ENCODE measurements around the gene CTBP2.
"Not testable (repeated sequence)": the region's sequence is repeated elsewhere in the genome, so short reads cannot be mapped to it uniquely, and the experiment has no call there.

The CTBP2 gene

DNA sequence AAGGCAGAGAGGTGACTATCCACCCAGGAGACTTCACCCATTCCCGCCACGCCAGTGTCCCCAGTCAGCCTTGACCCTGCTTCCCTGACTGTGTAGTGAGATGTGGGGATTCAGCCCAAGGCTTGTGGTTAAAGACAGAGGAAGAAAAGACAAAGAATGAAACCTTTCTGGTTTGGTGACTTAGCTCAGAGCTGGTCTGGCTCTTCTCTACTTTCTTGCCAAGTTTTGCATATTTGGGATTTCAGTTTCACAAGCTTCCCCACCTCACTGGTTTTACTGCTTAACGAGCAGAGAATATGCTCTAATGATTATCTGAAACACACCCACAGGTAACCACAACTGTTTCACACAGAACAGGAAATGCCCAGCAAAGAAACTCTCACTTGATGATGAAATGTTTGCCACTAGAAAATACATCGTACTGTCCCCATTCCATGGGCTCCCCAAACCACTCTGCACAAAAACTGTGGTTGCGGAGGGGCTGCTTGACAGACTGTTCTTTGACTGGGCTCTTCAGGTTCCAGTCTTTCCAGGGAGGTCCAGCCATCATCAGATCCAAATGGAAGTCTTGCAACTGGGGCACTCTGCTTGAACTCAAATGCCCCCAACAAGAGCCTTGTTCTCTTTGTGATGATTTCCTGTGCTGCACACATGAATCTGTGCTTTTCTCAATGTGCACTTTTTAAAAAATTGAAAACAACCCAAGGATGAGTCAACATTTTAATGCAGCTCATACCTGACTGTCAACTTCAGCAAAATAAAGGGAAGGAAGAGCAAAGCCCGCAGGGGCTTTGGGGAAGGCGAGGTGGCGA, 95.5 kb downstream of the CTBP2 start:
- DNase-seq (ENCODE audit: low spot score): no peak

- DNase-seq (ENCODE audit: low spot score): no peak
Measured at GRCh38 chr10:125063256-125063925, 97.0 kb downstream of the CTBP2 start.

DNA sequence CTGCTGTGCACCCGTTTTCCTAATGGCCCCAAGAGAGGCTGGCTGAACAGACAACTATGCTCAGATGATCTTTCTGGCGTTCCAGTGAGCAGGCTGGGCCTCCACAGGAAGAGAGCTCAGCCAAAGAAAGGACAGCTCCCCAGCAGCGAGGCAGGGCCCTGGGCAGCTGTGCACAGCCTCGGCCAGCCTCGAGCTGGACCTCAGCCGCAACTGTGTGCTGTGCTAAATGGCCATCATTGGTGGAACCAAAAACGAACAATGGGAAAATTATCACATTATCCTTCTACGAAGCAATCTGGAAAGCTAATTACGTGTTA, 97.5 kb downstream of the CTBP2 start:
- DNase-seq (ENCODE audit: low spot score): no peak

GRCh38 chr10:125062227-125062913, 98.0 kb downstream of the CTBP2 start:
- no peak for DNase-seq (ENCODE audit: low spot score)

GRCh38 chr10:125061557-125062226, 98.7 kb downstream of the CTBP2 start:
- DNase-seq (ENCODE audit: low spot score): no peak

GRCh38 chr10:125060826-125061556, 99.4 kb downstream of the CTBP2 start:
- DNase-seq (ENCODE audit: low spot score): peak; percentile 26

- DNase-seq (ENCODE audit: low spot score): no peak
Measured at GRCh38 chr10:125060482-125060825, 99.9 kb downstream of the CTBP2 start.

- DNase-seq (ENCODE audit: low spot score): no peak
Measured at GRCh38 chr10:125060026-125060425, 100.3 kb downstream of the CTBP2 start.

- not testable (repeated sequence) for DNase-seq (ENCODE audit: low spot score)
Measured at GRCh38 chr10:125059348-125059747, 101.0 kb downstream of the CTBP2 start.

DNA sequence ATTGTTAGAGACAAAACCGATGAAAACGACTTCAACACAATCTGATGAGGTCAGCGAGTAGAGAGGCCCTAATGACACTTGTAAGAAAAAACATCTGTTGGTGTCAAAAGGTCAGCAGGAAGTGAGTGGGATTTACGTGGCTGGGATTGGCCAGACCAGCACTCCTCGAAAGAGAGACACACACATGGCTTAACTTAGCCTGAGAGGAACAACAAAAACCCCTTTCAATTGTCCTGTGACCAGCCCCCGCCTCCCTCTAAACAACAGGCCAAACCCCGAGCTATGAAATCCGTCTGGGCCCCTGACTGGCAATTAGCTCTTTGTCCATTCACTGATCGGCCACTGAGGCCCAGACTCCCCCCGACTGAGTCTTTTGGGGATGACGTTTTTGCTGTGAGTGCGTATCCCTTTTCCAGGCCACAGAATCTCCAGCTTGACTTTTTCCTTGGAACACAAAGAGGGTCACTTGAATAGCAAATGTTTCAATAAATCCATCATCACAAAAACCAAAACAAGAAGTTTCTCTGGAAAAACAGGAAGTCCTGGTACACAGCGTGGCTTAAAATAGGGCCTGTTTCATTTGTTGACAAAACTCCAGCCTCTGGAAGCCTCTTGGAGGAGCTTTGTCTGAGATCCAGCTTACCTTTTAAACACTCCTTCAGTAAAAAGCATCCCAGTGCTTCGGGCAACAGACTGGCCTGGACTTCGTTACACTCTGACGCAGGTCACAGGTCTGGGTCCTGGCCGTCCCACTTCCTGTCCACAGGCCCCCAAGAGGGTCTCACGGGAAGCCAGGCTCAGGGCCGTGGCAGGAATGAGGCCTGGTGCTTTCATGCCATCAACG, 103.0 kb downstream of the CTBP2 start:
- DNase-seq (ENCODE audit: low spot score): peak; percentile 55

DNA sequence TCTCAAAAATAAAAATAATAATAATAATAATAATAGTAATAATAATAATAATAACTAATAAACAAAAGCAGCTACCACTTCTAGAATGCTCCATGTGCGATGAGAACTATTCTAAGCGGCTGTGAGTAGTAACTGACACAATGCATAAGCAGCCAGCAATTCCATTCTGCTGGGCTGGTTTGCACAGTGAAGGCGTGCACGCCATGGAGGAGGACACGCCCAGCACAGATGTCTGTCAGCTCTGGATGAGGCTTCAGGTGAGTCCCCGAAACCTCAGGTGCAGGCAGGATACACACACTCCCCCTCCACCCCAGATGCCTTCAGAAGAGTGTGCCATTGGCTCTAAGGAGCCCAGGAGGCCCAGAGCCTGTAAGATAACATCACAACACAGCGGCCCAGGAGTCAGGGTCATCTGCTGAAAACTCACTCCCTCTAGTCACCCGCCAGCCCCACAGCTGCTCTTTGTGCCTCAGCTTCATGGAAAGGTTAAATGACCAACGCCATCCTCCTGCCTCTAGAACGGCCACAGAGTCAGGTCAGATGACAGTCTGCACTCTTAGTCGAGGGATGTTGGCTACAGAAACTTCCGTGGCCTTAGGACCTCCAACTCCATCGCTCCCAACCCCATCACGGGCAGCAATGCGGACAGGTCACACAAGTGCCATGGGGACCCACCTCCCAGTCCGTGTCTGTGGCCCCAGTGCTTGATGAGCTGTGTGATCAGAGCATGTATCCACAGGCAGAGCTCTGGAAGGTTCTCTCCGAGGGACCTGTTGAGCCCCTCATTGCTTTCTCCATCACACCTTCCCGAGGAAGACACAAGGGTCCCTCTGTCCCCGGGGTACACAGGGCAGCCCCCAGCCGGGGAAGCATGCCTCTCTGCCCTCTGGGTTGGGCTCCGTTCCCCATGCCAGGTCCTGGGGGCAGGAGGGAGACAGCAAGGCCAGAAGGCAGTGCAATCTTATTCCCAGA, 103.9 kb downstream of the CTBP2 start:
- DNase-seq (ENCODE audit: low spot score): no peak

GRCh38 chr10:125055446-125055845, 104.9 kb downstream of the CTBP2 start:
- no peak for DNase-seq (ENCODE audit: low spot score)

GRCh38 chr10:125054669-125055268, 105.6 kb downstream of the CTBP2 start:
- DNase-seq (ENCODE audit: low spot score): no peak

GRCh38 chr10:125054216-125054615, 106.1 kb downstream of the CTBP2 start:
- no peak for DNase-seq (ENCODE audit: low spot score)

GRCh38 chr10:125052146-125052545, 108.2 kb downstream of the CTBP2 start:
- no peak for DNase-seq (ENCODE audit: low spot score)

DNA sequence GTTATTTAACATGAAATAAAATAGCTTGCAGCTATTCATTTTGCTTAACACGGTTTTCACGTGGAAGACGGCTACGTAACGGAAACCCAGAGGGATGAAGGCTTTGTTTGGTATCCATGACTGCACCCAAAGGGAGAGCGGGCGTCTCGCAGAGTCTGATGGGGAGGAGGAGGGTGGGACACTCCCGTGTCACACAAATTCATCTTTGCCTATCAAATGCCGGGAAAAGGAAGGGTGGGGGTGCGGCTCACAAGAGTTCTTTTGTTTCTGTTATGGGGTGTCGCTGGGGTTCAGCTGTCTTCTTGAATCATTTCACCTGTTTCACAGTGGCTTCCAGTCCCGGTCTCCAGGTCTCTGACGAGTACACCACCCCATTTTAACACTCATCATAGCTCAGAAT, 110.0 kb downstream of the CTBP2 start:
- DNase-seq (ENCODE audit: low spot score): no peak

DNA sequence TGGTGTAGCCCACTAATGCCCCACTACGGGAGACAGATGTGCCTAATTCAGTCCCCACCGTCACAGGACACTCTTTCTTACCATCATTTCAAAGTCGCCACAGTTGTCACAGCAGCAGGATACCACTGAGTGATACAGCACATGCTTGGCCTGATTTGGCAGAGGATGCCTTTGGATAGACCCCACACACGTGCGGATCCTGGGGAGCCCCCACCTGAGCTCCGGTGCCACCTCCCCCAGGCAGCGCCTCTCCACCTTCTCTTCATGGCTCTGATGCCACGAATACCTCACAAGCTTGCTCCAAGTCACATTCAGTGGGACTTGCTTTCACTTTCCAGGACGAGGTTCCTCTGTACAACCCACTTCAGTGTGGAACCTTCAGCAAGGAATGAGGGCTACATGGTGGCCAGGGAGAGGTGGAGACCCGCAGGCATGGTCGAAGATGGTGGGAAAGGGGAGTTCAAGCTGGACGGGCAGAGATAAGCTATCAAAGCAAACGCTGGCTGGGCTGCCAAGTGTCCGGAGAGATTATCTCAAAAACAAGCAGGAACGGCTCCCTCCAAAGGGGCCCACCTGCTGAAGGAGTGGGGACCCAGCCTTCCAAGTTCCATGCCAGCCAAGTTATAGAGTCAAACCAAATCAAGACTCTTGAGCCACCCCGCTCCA, 111.0 kb downstream of the CTBP2 start:
- no peak for DNase-seq (ENCODE audit: low spot score)

DNA sequence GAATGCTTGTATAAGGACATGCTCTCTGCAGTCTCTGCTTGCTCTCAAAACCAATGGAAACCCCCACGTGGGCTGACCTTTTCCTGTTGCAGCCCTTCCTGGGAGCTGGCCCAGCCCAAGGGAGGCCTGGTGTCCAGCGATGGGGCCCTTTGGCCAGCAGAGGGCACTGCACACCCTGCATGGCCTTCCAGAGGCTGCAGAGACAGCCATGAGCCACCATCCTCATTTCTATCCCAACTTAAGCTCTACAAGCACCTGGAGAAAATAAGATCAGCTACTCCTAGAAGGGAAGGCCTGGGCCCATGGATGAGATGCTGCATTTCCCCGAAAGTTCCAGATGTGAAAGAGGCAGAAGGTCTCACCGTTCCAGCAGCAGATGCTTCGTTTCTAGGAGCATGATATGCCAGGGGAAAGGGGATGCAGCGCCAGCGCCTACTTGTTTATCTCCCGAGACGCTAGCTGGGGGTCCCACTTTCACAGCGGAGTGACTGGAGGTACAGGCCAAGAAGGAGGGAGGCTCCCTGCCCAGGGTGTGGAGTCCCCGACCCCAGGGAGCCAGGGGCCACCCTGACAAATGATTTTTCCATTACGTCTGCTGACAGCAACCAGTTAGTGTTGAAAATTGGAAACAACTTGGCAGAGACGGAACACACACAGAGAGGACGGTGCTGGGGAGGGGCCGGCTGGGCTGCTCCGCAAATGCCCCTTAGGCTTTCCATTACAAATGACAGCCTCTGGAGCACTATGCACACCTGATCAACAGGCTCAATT, 112.1 kb downstream of the CTBP2 start:
- peak; percentile 89 for DNase-seq (ENCODE audit: low spot score)

Data from RKO (cell line).